ENCODE results near the gene MT1G.
"Not testable (repeated sequence)": the region's sequence is repeated elsewhere in the genome, so short reads cannot be mapped to it uniquely, and the experiment has no call there.

The MT1G gene

DNA sequence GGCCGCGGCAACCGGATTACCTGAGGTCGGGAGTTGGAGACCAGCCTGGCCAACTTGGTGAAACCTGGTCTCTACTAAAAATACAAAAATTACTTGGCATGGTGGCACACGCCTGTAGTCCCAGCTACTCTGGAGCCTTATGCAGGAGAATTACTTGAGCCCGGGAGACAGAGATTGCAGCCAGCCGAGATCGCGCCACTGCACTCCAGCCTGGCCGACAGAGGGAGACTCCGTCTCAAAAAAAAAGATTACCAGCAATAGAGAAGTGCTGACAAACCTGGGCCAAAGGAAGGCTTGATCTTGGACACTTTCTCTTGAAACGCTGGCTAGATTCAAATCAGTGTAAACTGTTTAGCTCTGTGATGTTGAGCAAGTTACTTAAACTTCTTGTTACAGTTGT lies 6.1 kb upstream of the MT1G start:
- Histone ChIP-seq H3K4me1 (ENCODE audit: control extremely low read depth in 1 of 4, control insufficient read depth in 4 of 4, insufficient read depth in 4 of 4, low read length in 3 of 4) (peaks cover 0 to 19% (median 7%) of the 10 kb centered on the region in 4 experiments), H3K27me3 (replicated peaks in 2 of 5; ENCODE audit: control insufficient read depth in 4 of 5, insufficient read depth in 5 of 5, low read length in 4 of 5) (peaks cover 8 to 82% (median 28%) of the 10 kb centered on the region in 5 experiments)
- POLR2A ChIA-PET = no interaction called here

DNA sequence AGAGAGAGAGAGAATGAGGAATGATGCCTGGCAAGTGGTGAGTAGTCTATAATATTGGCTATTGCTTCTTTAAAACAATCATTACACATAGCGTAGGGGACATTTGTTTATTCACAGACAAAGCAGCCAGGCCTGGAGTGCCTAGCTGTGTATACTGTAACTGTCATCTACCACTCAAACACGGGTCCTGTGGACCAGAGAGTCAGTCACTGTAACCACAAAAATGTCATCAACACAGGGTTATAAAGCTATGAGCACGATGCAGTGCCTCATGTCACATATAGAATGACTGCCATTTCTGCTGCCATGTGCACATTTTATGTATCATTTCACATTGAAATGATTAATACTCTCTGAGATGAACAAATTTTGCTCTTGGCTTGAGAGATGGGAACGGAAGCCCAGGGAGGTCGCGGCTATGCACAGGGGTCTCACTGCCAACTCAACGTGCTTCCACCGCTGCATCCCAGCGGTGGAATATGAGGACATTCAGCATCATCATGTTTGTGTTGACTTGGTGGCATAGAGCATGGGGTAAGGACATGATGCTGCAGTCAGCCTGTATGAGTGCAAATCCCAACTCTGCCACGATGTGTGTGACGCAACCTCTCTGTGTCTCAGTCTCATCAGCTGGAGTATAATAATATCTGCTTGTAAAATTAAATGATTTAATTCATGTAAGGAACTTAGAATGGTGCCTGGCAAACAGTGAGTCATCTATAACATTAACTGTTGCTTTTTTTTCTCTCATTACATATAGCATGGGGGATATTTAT lies 5.1 kb upstream of the MT1G start:
- Histone ChIP-seq H3K4me1 (ENCODE audit: control extremely low read depth in 1 of 4, control insufficient read depth in 4 of 4, insufficient read depth in 4 of 4, low read length in 3 of 4) (peaks cover 0 to 22% (median 9%) of the 10 kb centered on the region in 4 experiments), H3K36me3 (ENCODE audit: control insufficient read depth in 4 of 4, insufficient read depth in 4 of 4, low read length in 3 of 4) (no peaks in the 10 kb centered on the region), H3K27ac (ENCODE audit: insufficient read depth in 1 of 2, low read depth in 1 of 2, low read length in 2 of 2, poor library complexity in 1 of 2, severe bottlenecking in 2 of 2) (no peak overlapping the region), H3K27me3 (replicated peaks in 2 of 5; ENCODE audit: control insufficient read depth in 4 of 5, insufficient read depth in 5 of 5, low read length in 4 of 5) (peaks cover 8 to 88% (median 37%) of the 10 kb centered on the region in 5 experiments), H3K4me3 (ENCODE audit: control insufficient read depth in 1 of 7, extremely low read depth in 1 of 7, insufficient read depth in 4 of 7, low read depth in 2 of 7, low read length in 6 of 7) (no peak overlapping the region), H3K9me3 (ENCODE audit: control extremely low read depth in 1 of 5, control insufficient read depth in 4 of 5, insufficient read depth in 2 of 5, low read depth in 1 of 5, low read length in 4 of 5) (no peaks in the 10 kb centered on the region)
- DNase-seq = no peak
- ChIA-PET CTCF (interaction anchor here (0.9 to 7.2 kb wide), 8 partner anchors 11 to 120 kb away, joined by 3 to 42 read pairs (median 6); no protein-coding TSS in a partner anchor), POLR2A (no interaction called here)
- 94% methylated on average over 8 of the region's 11 CpGs for WGBS (ENCODE audit: insufficient coverage)

More for the DNA sequence above, 6.1 kb upstream of the MT1G start:
- peak; percentile 50 to 73 (median 71) for DNase-seq
- Histone ChIP-seq H3K9me3 (ENCODE audit: control extremely low read depth in 1 of 5, control insufficient read depth in 4 of 5, insufficient read depth in 2 of 5, low read depth in 1 of 5, low read length in 4 of 5) (no peaks in the 10 kb centered on the region), H3K4me3 (ENCODE audit: control insufficient read depth in 1 of 7, extremely low read depth in 1 of 7, insufficient read depth in 4 of 7, low read depth in 2 of 7, low read length in 6 of 7) (no peak overlapping the region), H3K27ac (ENCODE audit: insufficient read depth in 1 of 2, low read depth in 1 of 2, low read length in 2 of 2, poor library complexity in 1 of 2, severe bottlenecking in 2 of 2) (no peak overlapping the region), H3K36me3 (ENCODE audit: control insufficient read depth in 4 of 4, insufficient read depth in 4 of 4, low read length in 3 of 4) (no peaks in the 10 kb centered on the region)
- CTCF ChIA-PET = interaction anchor here (0.9 to 7.2 kb wide), 7 partner anchors 10 to 119 kb away, joined by 5 to 42 read pairs (median 6); no protein-coding TSS in a partner anchor
- WGBS (ENCODE audit: insufficient coverage) = 34% methylated on average over 11 of the region's 12 CpGs

DNA sequence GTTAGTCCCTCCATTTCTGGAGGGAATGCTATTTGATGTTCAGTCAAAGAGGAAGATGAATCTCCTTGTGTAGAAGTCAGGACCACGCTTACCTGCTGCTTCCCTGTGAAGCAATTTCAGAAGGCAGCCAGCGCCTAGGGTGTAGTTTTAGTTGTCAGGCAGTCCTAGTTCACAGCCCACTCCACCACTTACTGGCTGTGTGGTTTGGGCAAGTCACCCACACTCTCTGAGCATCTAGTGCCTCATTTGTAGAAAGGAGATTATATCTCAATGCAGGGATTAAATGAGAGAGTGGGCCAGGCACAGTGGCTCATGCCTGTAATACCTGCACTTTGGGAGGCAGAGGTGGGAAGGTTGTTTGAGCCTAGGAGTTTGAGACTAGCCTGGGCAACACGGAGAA lies 4.3 kb upstream of the MT1G start:
- H3K4me3 ChIP-seq (ENCODE audit: control insufficient read depth in 1 of 7, extremely low read depth in 1 of 7, insufficient read depth in 4 of 7, low read depth in 2 of 7, low read length in 6 of 7); H3K9me3 ChIP-seq (ENCODE audit: control extremely low read depth in 1 of 5, control insufficient read depth in 4 of 5, insufficient read depth in 2 of 5, low read depth in 1 of 5, low read length in 4 of 5); H3K27ac ChIP-seq (ENCODE audit: insufficient read depth in 1 of 2, low read depth in 1 of 2, low read length in 2 of 2, poor library complexity in 1 of 2, severe bottlenecking in 2 of 2); POLR2A ChIA-PET; H3K36me3 ChIP-seq (ENCODE audit: control insufficient read depth in 4 of 4, insufficient read depth in 4 of 4, low read length in 3 of 4); DNase-seq: not testable (repeated sequence)
- H3K27me3 ChIP-seq (replicated peaks in 2 of 5; ENCODE audit: control insufficient read depth in 4 of 5, insufficient read depth in 5 of 5, low read length in 4 of 5) = peaks cover 8 to 90% (median 45%) of the 10 kb centered on the region in 5 experiments
- CTCF ChIA-PET = interaction anchor here (1.2 to 7.2 kb wide), 4 partner anchors 11 to 121 kb away, joined by 4 to 42 read pairs (median 5); partner anchors contain the start of gene MT1X
- WGBS (ENCODE audit: insufficient coverage) = 100% methylated on average over 2 of the region's 3 CpGs
- peaks cover 0 to 27% (median 12%) of the 10 kb centered on the region in 4 experiments for H3K4me1 ChIP-seq (ENCODE audit: control extremely low read depth in 1 of 4, control insufficient read depth in 4 of 4, insufficient read depth in 4 of 4, low read length in 3 of 4)

DNA sequence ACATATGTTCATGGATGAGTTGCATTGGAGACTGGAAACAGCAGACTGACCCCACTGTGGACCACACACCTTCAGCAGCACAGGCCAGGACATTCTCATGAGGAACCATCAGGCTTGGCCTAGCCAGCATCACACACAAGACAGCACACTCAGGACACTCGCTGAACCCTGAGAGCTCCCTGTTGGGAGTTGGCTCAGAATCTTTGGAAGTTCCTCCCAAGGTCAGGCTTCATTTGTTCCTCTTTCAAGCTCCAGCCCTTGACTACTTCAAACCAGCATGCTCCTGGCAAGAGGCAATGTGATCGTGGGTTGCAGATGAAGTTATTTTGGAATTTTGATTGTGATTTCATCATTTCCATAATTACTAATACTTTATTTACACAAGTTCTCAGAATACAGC lies 3.8 kb upstream of the MT1G start:
- peaks cover 0 to 27% (median 12%) of the 10 kb centered on the region in 4 experiments for H3K4me1 ChIP-seq (ENCODE audit: control extremely low read depth in 1 of 4, control insufficient read depth in 4 of 4, insufficient read depth in 4 of 4, low read length in 3 of 4)
- H3K36me3 ChIP-seq (ENCODE audit: control insufficient read depth in 4 of 4, insufficient read depth in 4 of 4, low read length in 3 of 4); POLR2A ChIA-PET; DNase-seq; H3K27ac ChIP-seq (ENCODE audit: insufficient read depth in 1 of 2, low read depth in 1 of 2, low read length in 2 of 2, poor library complexity in 1 of 2, severe bottlenecking in 2 of 2); H3K9me3 ChIP-seq (ENCODE audit: control extremely low read depth in 1 of 5, control insufficient read depth in 4 of 5, insufficient read depth in 2 of 5, low read depth in 1 of 5, low read length in 4 of 5); H3K4me3 ChIP-seq (ENCODE audit: control insufficient read depth in 1 of 7, extremely low read depth in 1 of 7, insufficient read depth in 4 of 7, low read depth in 2 of 7, low read length in 6 of 7): not testable (repeated sequence)
- peaks cover 8 to 90% (median 46%) of the 10 kb centered on the region in 5 experiments for H3K27me3 ChIP-seq (replicated peaks in 2 of 5; ENCODE audit: control insufficient read depth in 4 of 5, insufficient read depth in 5 of 5, low read length in 4 of 5)
- CTCF ChIA-PET = interaction anchor here (2.0 to 7.2 kb wide), 2 partner anchors 11 to 30 kb away, joined by 4 to 42 read pairs; partner anchors contain the start of gene MT1X
- WGBS (ENCODE audit: insufficient coverage) = 100% methylated on average over 1 of the region's 2 CpGs

DNA sequence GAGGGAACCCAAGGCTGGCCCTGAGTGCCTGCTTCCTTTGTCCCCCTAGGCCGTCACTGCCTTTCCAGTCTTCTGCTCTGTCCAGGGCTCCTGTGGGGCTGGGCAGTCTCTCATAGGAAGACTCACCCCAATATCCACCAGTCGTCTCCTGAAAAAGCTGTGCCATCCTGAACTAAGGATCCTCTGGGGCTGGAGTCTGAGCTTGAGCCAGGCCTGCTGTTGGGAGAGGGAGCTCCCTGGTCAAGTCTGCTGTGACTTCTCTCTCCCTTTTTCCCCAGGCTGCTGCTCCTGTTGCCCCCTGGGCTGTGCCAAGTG lies 2.7 kb upstream of the MT1G start:
- no peaks in the 10 kb centered on the region for H3K36me3 ChIP-seq (ENCODE audit: control insufficient read depth in 4 of 4, insufficient read depth in 4 of 4, low read length in 3 of 4)
- H3K27me3 ChIP-seq (replicated peaks in 2 of 5; ENCODE audit: control insufficient read depth in 4 of 5, insufficient read depth in 5 of 5, low read length in 4 of 5) = peaks cover 8 to 92% (median 48%) of the 10 kb centered on the region in 5 experiments
- peaks cover 0 to 19% (median 6%) of the 10 kb centered on the region in 4 experiments for H3K4me1 ChIP-seq (ENCODE audit: control extremely low read depth in 1 of 4, control insufficient read depth in 4 of 4, insufficient read depth in 4 of 4, low read length in 3 of 4)
- no peak overlapping the region for H3K27ac ChIP-seq (ENCODE audit: insufficient read depth in 1 of 2, low read depth in 1 of 2, low read length in 2 of 2, poor library complexity in 1 of 2, severe bottlenecking in 2 of 2)
- ChIA-PET POLR2A (interaction anchor here (0.6 kb wide), 1 partner anchor 68 kb away, joined by 3 read pairs; no protein-coding TSS in a partner anchor), CTCF (interaction anchor here (1.0 to 7.2 kb wide), 4 partner anchors 9 to 32 kb away, joined by 3 to 42 read pairs (median 4); partner anchors contain the start of gene MT1X)
- 71% methylated on average over 2 of the region's 2 CpGs for WGBS (ENCODE audit: insufficient coverage)
- H3K9me3 ChIP-seq (ENCODE audit: control extremely low read depth in 1 of 5, control insufficient read depth in 4 of 5, insufficient read depth in 2 of 5, low read depth in 1 of 5, low read length in 4 of 5) = no peaks in the 10 kb centered on the region
- H3K4me3 ChIP-seq (ENCODE audit: control insufficient read depth in 1 of 7, extremely low read depth in 1 of 7, insufficient read depth in 4 of 7, low read depth in 2 of 7, low read length in 6 of 7) = no peak overlapping the region
- DNase-seq = no peak

DNA sequence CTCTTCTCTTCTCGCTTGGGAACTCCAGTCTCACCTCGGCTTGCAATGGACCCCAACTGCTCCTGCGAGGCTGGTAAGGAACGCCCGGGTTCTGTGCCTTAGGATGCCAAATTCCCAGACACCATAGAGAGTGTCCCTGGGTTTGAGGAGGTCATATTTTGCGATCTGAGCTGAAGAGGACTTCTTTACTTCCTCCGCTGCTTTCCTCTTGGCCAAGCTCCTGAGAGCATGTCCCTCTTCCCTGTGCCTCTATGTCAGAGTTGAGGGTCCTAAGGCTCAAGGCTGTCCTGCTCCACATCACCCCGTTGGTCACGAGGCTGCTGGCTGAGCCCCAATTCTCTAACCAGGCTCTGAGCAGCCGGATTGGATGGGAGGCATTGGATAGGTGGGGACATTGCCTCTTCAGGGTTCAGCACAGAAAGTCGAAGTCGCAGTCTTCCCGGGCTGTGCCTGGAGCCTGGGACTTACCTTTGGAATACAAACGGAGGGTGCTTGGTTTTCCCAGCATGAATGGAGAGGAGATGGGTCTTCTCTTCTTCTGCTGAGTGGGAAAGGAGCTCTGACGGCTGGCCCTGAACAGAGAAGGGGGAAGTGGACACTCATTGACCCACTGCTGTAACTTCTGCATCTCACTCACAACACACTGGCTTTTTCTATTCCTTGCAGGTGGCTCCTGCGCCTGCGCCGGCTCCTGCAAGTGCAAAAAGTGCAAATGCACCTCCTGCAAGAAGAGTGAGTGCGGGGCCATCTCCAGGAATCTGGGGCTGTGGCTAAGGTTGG lies 2.2 kb upstream of the MT1G start:
- peaks cover 0 to 18% (median 5%) of the 10 kb centered on the region in 4 experiments for H3K4me1 ChIP-seq (ENCODE audit: control extremely low read depth in 1 of 4, control insufficient read depth in 4 of 4, insufficient read depth in 4 of 4, low read length in 3 of 4)
- no peaks in the 10 kb centered on the region for H3K9me3 ChIP-seq (ENCODE audit: control extremely low read depth in 1 of 5, control insufficient read depth in 4 of 5, insufficient read depth in 2 of 5, low read depth in 1 of 5, low read length in 4 of 5)
- DNase-seq = no peak
- peaks cover 8 to 92% (median 46%) of the 10 kb centered on the region in 5 experiments for H3K27me3 ChIP-seq (replicated peaks in 2 of 5; ENCODE audit: control insufficient read depth in 4 of 5, insufficient read depth in 5 of 5, low read length in 4 of 5)
- H3K36me3 ChIP-seq (ENCODE audit: control insufficient read depth in 4 of 4, insufficient read depth in 4 of 4, low read length in 3 of 4) = no peaks in the 10 kb centered on the region
- CTCF ChIA-PET = interaction anchor here (0.6 to 7.2 kb wide), 4 partner anchors 8 to 32 kb away, joined by 3 to 42 read pairs (median 3); no protein-coding TSS in a partner anchor
- peak overlapping the region in 1 of 7 experiments; percentile 4 for H3K4me3 ChIP-seq (ENCODE audit: control insufficient read depth in 1 of 7, extremely low read depth in 1 of 7, insufficient read depth in 4 of 7, low read depth in 2 of 7, low read length in 6 of 7)
- POLR2A ChIA-PET = no interaction called here
- 17% methylated on average over 13 of the region's 19 CpGs for WGBS (ENCODE audit: insufficient coverage)
- H3K27ac ChIP-seq (ENCODE audit: insufficient read depth in 1 of 2, low read depth in 1 of 2, low read length in 2 of 2, poor library complexity in 1 of 2, severe bottlenecking in 2 of 2) = no peak overlapping the region
